ENCODE results near the gene AQP11. TPM values are rescaled to one million over a fixed set of nuclear protein-coding genes. Genes with fewer than 3 reads are reported as not detected.
"Not testable (repeated sequence)": the region's sequence is repeated elsewhere in the genome, so short reads cannot be mapped to it uniquely, and the experiment has no call there.

AQP11 gene
- 0.42 and 0.68 TPM in 2 replicates for total RNA-seq

DNA sequence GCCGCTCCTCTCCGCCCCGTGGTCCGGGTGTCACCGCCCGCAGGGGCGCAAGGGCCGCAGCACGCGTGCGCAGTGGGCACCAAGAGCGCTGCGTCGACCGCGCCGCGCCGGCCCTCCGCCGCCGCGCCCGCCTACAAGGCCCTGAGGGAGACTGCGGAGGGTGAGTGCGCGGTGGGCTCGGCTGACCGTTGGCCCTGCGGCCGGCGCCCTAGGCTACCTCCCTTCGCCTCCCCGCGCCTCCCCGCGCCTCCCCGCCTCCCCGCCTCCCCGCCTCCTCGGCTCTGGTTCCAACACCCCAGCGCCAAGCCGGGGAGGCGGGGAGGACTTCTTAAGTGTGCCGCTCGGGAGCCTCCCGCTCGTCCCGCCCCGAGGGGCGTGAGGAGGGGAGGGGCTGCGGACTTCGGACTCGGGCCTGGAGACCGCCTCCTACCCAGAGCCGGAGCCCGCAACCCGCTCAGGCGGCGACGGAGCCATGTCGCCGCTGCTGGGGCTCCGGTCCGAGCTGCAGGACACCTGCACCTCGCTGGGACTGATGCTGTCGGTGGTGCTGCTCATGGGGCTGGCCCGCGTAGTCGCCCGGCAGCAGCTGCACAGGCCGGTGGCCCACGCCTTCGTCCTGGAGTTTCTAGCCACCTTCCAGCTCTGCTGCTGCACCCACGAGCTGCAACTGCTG, at the start of gene AQP11:
Gene AQP11 (plus strand): TSS at position 433 of the 673 bp plus-strand sequence. CDS start 40 bp downstream, at position 473.
- DNase-seq: peak; percentile 84

- DNase-seq: no peak
These were observed 47.5 kb upstream of the AQP11 start for GRCh38 chr11:77542296-77542695.

- no peak for DNase-seq
These were observed 42.5 kb upstream of the AQP11 start for GRCh38 chr11:77547047-77547836.

DNA sequence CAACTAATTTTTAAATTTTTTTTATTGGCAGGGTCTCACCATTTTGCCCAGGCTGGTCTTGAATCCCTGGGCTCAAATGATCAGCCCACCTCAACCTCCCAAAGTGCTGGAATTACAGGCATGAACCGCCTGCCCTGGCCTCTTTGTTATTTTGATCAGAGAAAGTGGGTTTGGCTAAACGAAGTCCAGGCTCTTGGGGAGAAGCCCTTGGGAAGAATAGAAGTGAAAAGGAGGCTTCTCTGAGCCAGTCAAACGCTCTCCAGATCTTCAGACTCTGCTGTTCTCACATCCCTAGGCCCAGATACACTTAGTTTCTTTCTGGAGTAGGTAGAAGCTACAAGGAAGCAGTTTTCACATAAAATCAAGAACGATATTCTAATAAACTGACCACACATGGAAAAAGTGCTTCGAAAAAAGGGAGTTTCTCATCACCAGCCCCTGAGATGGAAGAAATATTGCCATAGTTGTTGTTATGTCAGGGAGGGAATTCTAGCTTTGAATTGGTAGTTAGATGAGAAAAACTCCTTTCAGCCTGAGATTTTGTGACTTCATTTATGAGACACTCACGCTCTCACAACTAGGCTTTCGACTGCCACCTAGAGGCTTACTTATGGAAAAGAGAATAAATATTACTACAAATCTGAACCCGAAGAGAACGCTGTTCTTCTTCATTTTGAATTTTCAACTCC, 41.7 kb upstream of the AQP11 start:
- DNase-seq: peak; percentile 75

DNA sequence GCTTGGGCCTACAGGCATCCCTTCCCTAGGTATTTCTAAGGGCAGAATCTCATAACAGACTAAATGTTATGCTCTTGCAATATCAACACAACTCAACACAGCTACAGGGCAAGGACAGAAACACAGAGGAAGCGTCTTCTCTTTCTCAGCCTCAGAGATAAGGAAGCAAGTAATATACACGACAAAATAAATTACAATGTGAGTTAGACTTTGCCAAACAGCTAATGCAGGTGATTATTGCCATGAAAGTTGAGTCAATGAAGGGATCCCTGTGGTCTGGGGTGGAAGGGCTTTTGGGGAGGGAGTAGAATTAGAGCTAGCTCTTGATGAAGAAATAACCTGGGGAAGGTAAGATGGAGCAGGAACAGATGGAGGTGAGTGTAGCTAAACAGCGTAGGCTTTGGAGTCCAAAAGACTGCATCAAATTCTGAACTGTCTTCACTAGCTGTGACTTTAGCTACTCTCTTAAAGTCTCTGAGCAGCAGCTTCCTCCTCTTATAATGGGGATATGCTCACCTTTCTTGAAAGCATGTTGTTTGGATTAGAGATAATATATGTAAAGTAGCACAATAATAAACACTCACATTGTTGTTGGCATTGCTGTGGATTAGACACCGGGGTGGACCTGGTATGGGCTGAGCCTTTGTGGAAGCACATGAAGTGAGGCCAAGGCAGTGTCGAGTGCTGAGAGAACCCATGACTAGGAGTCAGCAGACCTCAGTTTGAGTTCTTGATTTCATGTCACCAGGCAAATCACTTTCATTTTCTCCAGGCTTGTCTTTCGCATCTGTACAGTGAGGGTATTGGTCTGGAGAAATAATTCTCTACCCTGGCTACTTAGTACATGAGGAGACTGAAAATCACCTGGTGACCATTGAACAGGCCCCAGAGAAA, 41.0 kb upstream of the AQP11 start:
- DNase-seq: no peak

GRCh38 chr11:77551426-77551825, 38.3 kb upstream of the AQP11 start:
- DNase-seq: not testable (repeated sequence)

DNA sequence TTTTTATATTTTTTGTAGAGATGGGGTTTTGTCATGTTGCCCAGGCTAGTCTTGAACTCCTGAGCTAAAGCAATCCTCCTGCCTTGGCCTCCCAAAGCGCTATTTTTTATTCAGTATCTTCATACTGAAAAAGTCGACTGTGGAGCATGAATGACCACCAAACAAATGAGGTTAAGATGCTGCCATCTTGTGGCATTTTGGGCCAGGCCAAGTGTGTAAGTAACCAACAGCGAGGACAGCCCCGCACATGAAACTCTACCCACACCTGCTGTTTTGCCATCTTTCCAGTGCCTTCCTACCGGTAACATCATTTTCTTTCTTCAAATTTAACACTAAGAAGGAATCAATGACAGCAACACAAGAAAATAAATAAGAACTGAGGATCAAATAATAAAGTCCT, 32.2 kb upstream of the AQP11 start:
- DNase-seq: peak; percentile 43

DNA sequence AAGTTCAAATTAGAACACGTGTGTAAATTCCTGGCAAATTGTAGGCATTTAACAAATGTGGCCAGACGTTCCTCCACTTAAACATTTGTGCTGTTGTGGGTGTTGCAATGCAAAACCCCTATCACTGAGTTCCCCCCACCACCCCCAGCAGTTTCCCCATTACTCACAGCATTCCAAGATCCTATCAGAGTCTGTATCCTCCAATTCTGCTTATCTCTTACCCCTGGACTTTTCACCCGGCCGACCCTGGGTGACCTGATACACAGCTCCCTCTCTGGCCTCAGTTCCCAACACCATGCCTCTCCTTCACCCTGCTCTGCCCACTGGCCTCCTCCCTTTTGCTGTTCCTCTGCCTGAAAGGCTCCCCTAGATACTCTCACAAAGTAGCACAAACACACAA, 31.4 kb upstream of the AQP11 start:
- no peak for DNase-seq

DNA sequence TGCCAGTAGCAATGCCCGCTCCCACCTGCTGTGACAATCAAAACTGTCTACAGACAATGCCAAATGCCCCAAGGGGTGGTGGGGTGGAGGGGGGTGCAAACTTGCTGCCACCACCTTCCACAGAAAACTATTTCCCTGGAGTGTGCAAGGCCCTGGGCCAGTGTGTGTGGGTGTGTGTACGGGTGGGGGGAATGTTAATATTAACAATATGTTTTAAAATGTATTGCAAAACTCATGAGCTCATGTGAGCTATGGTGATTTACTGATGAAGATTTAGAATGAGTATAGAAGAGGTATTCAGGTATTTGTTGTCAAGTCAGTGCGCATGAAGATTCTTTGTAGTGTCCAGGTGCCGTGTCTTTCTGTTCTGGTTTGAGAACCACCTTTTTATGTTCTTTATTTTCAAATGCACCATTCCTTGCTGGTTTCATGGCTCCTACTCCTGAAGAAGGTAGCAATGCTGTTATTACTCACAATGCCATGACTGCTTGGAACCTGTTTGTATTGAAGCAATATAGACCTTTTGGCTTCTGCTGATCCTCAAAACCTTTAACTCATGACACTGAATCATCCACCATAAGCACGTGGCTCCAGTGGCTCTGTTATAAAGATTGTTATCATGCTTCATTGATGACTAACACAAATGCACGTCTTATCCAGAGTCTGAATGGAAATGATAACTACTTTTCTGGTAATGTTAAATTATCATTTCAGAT, 29.9 kb upstream of the AQP11 start:
- DNase-seq: peak; percentile 55

- no peak for DNase-seq
These were observed 29.1 kb upstream of the AQP11 start for GRCh38 chr11:77560605-77561004.

DNA sequence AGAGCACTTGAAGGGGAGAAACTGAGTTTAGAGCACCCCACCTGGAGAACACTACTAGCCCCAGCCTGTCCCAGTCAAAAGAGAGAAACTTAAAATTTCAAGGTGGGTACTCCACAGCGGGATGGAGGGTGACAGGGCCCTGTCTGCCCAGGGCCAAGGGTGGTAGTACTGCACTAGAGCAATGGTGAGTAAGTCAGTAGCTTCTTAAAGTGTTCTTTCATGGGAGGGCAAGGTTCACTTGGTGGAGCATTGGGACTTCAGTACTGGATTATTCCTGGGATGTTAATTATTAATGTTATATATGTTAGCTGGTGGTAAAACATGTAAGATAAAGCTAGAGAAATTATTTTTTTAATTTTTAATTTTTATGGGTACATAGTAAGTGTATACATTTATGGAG, 28.5 kb upstream of the AQP11 start:
- DNase-seq: no peak

DNA sequence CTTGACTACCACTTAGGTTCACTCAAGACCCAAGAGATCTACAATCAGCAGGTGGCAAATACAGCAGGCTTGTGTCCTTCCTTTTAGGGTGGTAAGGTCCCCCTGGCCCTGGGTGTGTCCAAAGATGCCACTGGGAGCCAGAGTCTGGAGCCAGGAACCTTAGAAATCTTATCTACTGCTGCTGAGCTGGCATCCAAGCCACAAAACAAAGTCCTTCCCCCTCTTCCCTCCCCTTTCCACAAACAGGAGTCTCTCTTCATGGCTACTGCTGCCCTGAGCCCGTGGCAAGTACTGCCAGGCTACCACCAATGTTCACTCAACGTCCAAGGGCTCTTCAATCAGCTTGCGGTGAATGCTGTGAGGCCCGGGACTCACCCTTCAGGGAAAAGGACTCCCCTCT, 21.4 kb upstream of the AQP11 start:
- no peak for DNase-seq

DNA sequence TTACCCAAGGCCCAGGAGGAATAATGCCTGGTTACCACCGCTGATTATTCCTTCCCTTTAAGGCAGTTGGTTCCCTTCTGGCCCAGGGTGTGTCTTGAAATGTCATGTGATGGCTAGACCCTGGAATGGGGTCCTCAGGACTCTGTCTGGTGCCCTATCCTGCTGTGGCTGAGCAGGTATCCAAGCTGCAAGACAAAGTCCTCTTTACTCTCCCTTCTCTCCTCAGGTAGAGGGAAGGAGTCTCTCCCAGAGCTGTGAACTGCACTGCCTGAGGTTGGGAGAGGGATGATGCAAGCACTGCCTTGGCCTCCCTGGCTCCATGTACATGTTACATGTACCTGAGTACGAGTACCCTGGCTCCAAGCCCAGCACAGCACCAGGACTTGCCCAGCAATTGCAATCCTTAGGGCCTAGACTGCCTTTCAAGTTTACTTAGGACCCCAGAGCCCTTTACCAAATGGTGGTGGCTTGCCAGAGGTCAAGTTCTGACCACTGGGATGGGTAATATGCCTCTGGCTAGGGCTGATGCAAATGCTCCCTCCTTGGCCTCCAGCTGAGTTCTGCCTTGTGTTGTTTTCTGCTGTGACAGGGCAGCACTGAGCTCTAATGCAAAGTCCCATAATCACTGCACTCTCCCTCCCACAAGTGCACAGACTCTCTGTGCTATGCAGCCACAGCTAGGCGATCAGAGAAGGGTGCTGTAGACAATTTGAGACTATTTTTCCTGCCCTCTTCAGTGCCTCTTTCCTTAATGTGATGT, 20.7 kb upstream of the AQP11 start:
- DNase-seq: no peak

- DNase-seq: no peak
These were observed 20.1 kb upstream of the AQP11 start for GRCh38 chr11:77569676-77570070.

DNA sequence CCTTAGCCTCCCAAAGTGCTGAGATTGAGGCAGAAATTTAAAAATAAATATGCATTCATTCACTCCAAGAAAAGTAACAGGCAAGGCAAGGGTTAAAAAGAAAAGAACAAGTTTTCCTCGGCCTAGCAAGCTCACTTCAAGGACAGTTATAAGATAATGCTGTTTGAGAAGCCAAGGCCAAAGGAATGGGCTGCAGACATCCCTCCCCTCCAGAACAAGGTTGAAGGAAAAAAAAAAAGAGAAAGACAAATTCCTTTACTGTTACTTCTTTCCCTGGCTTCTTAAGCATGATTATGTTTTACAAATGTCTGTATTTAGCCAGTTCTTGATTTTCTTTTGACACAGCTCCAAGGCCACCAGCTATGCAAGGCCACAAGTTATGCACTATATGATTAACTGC, 18.9 kb upstream of the AQP11 start:
- DNase-seq: not testable (repeated sequence)

GRCh38 chr11:77575428-77575827, 14.3 kb upstream of the AQP11 start:
- not testable (repeated sequence) for DNase-seq

DNA sequence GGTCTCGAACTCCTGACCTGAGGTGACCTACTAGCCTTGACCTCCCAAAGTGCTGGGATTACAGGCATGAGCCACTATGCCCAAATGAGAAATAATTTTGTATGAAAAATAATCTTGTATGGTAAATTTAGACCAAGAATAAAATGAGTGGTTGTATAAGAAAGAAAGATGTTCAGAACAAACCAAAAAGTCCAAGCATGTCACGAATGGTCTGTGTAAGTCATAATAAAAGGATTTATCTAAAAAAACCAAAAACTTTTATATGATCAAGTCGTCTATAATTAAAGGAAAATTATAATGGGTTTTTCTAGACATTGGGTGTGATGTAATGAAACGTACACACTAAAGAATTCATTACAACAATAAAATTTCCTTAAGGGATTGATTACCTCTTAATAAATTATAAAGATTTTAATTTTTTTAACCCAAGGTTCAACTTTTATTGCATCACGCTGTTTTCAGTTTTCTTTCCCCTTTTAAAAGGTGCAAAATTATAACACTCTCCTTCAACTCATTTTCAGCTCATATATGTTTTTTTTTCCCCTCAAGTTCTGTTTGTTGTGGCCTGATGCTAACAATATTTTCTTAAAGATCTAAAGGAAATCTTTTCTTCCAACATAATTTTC, 8.9 kb upstream of the AQP11 start:
- DNase-seq: peak; percentile 13

- DNase-seq: no peak
These were observed 602 bp upstream of the AQP11 start for GRCh38 chr11:77589181-77589520.

- DNase-seq: peak; percentile 37
These were observed 535 bp downstream of the AQP11 start for GRCh38 chr11:77590194-77590782.

DNA sequence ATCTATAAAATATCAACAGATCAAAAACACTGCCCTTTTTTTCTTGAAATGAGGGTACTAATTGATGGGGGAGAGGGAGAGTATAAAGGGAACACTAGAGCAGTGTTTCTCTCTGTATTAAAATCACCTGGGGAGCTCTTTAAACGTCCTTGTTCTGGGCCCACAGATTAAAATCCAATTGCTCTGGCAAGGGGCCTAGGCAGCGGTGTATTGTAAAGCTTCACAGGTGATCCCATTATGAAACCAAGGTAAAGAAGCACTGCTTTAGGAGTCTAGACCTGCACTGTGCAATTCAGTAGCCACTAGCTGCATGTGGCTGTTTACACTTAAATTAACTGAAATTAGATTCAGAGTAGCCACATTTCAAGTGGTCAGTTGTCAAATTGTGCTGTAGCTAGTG, 3.0 kb downstream of the AQP11 start:
- DNase-seq: no peak
